ENCODE results near the gene LYST. TPM values are rescaled to one million over a fixed set of nuclear protein-coding genes. Genes with fewer than 3 reads are reported as not detected.
"Not testable (repeated sequence)": the region's sequence is repeated elsewhere in the genome, so short reads cannot be mapped to it uniquely, and the experiment has no call there.

LYST gene
- total RNA-seq, 4 donors from 2014 or later: 12.3 to 36.6 (median 21.0) TPM

GRCh38 chr1:235802573-235803346 is 63.9 kb downstream of the LYST start:
- no peaks in the 10 kb centered on the region for H3K27me3 ChIP-seq
- 86 to 94% methylated on average over 4 of the region's 4 CpGs for WGBS, 2 donors
- H3K4me3 ChIP-seq: no peak overlapping the region
- TF ChIP-seq, protein P1, sequence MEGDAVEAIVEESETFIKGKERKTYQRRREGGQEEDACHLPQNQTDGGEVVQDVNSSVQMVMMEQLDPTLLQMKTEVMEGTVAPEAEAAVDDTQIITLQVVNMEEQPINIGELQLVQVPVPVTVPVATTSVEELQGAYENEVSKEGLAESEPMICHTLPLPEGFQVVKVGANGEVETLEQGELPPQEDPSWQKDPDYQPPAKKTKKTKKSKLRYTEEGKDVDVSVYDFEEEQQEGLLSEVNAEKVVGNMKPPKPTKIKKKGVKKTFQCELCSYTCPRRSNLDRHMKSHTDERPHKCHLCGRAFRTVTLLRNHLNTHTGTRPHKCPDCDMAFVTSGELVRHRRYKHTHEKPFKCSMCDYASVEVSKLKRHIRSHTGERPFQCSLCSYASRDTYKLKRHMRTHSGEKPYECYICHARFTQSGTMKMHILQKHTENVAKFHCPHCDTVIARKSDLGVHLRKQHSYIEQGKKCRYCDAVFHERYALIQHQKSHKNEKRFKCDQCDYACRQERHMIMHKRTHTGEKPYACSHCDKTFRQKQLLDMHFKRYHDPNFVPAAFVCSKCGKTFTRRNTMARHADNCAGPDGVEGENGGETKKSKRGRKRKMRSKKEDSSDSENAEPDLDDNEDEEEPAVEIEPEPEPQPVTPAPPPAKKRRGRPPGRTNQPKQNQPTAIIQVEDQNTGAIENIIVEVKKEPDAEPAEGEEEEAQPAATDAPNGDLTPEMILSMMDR (IDR thresholded peaks at IDR 0.05): no peak
- TF ChIP-seq POLR2A (IDR thresholded peaks at IDR 0.05): no peak
- H3K4me1 ChIP-seq: no peaks in the 10 kb centered on the region
- intact Hi-C loops (cut with DNase I): no loop called here
- H3K27ac ChIP-seq: no peak overlapping the region
- no peaks in the 10 kb centered on the region for H3K9me3 ChIP-seq
- H3K36me3 ChIP-seq: peaks cover 0 to 65% (median 0%) of the 10 kb centered on the region in 3 donors
- no peak for DNase-seq

- no peak overlapping the region for H3K4me3 ChIP-seq
- no peaks in the 10 kb centered on the region for H3K27me3 ChIP-seq
- WGBS, 2 donors: 72 to 80% methylated on average over 2 of the region's 2 CpGs
- intact Hi-C loops (cut with DNase I): no loop called here
- TF ChIP-seq, protein P1 (IDR thresholded peaks at IDR 0.05): no peak
- TF ChIP-seq POLR2A (IDR thresholded peaks at IDR 0.05): no peak
- H3K27ac ChIP-seq: no peak overlapping the region
- H3K9me3 ChIP-seq: no peaks in the 10 kb centered on the region
- no peak for DNase-seq
- H3K36me3 ChIP-seq: peaks cover 0 to 66% (median 0%) of the 10 kb centered on the region in 3 donors
- no peaks in the 10 kb centered on the region for H3K4me1 ChIP-seq
Measured at GRCh38 chr1:235799264-235799663, 67.4 kb downstream of the LYST start.

DNA sequence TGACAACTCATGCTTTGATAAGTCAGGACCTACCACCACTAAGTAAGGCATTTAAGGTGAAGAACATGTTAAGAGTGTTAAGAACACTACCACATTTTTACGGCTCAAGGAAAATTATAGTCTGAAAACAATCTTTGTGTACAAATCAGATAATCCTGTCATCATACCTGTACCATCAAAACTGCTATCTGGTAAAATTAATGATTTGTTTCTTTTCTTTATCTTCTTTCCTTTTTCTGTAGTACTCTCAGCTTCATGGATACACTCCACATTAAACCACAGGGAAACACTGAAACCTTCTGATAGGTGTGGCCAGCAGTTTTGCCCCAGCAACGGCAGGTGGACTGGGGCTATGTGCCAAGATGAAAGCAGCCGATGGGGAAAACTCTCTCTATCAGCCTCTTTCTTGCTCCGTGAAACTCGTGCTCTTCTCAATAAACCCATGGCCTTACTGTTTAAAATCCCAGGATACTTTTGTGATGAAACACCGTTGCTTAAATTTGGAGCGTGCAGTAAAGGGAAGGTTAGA is 75.1 kb downstream of the LYST start:
- Histone ChIP-seq H3K36me3 (peaks cover 0 to 90% (median 0%) of the 10 kb centered on the region in 3 donors), H3K27me3 (no peaks in the 10 kb centered on the region), H3K9me3 (no peaks in the 10 kb centered on the region), H3K4me1 (no peaks in the 10 kb centered on the region), H3K4me3 (no peak overlapping the region), H3K27ac (no peak overlapping the region)
- no peak for DNase-seq
- 79 to 89% methylated on average over 7 of the region's 7 CpGs for WGBS, 2 donors
- TF ChIP-seq, protein P1 (IDR thresholded peaks at IDR 0.05): no peak
- TF ChIP-seq POLR2A (IDR thresholded peaks at IDR 0.05): no peak
- intact Hi-C loops (cut with DNase I): no loop called here

DNA sequence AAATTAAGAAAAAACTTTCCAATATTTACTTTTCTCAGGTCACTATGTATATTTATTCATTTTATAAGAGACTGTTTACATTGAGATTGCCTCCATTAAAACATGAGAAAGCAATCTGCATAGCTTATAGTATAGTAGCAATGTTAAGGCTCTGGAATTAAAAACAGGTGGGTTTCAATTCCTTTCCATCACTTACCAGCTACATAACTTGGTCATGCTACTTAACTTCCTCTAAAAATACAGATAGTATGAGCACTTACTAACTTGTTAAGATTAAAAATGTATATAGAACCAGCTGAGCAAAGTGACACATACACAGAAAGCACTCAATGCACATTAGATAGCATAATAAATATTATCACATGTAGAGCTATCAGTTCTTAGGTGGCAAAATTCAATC is 76.6 kb downstream of the LYST start:
- peaks cover 0 to 89% (median 0%) of the 10 kb centered on the region in 3 donors for H3K36me3 ChIP-seq
- no peak overlapping the region for H3K4me3 ChIP-seq
- H3K9me3 ChIP-seq: no peaks in the 10 kb centered on the region
- no peaks in the 10 kb centered on the region for H3K27me3 ChIP-seq
- no peak for DNase-seq
- TF ChIP-seq, protein P1 (IDR thresholded peaks at IDR 0.05): no peak
- TF ChIP-seq POLR2A (IDR thresholded peaks at IDR 0.05): no peak
- no peak overlapping the region for H3K27ac ChIP-seq
- no peaks in the 10 kb centered on the region for H3K4me1 ChIP-seq
- intact Hi-C loops (cut with DNase I): no loop called here

- intact Hi-C loops (cut with DNase I); H3K27ac ChIP-seq; H3K4me1 ChIP-seq; H3K9me3 ChIP-seq; DNase-seq; H3K27me3 ChIP-seq; H3K4me3 ChIP-seq: not testable (repeated sequence)
- H3K36me3 ChIP-seq: peaks cover 0 to 74% (median 0%) of the 10 kb centered on the region in 3 donors
- 94 to 95% methylated on average over 7 to 8 of the region's 8 CpGs for WGBS, 2 donors
Measured at GRCh38 chr1:235786227-235786898, 80.3 kb downstream of the LYST start.
